Measurements from ENCODE around the gene CARNS1.

DNA sequence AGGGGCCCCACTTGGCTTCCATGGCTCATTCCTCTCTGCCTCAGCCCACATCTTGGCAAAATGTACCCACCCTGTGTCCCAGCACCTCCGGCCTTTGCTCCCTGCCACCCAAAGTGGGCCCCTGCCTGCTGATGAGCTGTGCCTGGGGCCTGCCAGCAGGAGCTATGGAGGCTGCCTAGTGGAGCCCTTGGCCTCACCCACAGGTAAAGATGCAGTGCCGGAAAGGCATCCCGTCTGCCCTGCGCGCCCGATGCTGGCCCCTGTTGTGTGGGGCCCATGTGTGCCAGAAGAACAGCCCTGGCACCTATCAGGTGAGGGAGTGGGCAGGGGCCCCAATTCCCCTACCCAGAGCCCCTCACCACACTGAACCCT, 10.3 kb upstream of the CARNS1 start:
- TF ChIP-seq, protein P1, sequence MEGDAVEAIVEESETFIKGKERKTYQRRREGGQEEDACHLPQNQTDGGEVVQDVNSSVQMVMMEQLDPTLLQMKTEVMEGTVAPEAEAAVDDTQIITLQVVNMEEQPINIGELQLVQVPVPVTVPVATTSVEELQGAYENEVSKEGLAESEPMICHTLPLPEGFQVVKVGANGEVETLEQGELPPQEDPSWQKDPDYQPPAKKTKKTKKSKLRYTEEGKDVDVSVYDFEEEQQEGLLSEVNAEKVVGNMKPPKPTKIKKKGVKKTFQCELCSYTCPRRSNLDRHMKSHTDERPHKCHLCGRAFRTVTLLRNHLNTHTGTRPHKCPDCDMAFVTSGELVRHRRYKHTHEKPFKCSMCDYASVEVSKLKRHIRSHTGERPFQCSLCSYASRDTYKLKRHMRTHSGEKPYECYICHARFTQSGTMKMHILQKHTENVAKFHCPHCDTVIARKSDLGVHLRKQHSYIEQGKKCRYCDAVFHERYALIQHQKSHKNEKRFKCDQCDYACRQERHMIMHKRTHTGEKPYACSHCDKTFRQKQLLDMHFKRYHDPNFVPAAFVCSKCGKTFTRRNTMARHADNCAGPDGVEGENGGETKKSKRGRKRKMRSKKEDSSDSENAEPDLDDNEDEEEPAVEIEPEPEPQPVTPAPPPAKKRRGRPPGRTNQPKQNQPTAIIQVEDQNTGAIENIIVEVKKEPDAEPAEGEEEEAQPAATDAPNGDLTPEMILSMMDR (IDR thresholded peaks at IDR 0.05), result no peak
- TF ChIP-seq EP300 (IDR thresholded peaks at IDR 0.05) (no peak), POLR2A (IDR thresholded peaks at IDR 0.05) (no peak), POLR2AphosphoS5 (IDR thresholded peaks at IDR 0.05) (no peak)
